ES-I3 (cell line): ENCODE data around the gene GUCA2A.

Experiments used
- H3K36me3 ChIP-seq: 2 replicates; pipeline ENCODE4 v1.6.1; 2013; ENCODE audit warnings: mild to moderate bottlenecking, low read length, control low read depth, moderate library complexity; ENCODE audit not compliant: insufficient read depth
- H3K4me1 ChIP-seq: 2 replicates; pipeline ENCODE4 v1.6.1; 2013; ENCODE audit warnings: mild to moderate bottlenecking, control low read depth, low read length; ENCODE audit not compliant: insufficient read depth
- H3K9ac ChIP-seq: 2 replicates; pipeline ENCODE4 v1.6.1; 2013; ENCODE audit warnings: low read depth, mild to moderate bottlenecking, low read length, moderate library complexity
- H3K9me3 ChIP-seq: 2 replicates; pipeline ENCODE4 v1.6.1; 2013; ENCODE audit warnings: mild to moderate bottlenecking, low read length, moderate library complexity; ENCODE audit not compliant: control insufficient read depth, insufficient read depth

The GUCA2A gene

GRCh38 chr1:42171679-42172266 is 7.2 kb upstream of the GUCA2A start:
- H3K4me1 ChIP-seq, result peaks cover 4% of the 10 kb centered on the region; the same call in 1 of the 2 replicates
- peaks cover 3% of the 10 kb centered on the region; the same call in 1 of the 2 replicates for H3K36me3 ChIP-seq
- H3K9ac ChIP-seq, result no peak overlapping the region
- no peaks in the 10 kb centered on the region for H3K9me3 ChIP-seq

DNA sequence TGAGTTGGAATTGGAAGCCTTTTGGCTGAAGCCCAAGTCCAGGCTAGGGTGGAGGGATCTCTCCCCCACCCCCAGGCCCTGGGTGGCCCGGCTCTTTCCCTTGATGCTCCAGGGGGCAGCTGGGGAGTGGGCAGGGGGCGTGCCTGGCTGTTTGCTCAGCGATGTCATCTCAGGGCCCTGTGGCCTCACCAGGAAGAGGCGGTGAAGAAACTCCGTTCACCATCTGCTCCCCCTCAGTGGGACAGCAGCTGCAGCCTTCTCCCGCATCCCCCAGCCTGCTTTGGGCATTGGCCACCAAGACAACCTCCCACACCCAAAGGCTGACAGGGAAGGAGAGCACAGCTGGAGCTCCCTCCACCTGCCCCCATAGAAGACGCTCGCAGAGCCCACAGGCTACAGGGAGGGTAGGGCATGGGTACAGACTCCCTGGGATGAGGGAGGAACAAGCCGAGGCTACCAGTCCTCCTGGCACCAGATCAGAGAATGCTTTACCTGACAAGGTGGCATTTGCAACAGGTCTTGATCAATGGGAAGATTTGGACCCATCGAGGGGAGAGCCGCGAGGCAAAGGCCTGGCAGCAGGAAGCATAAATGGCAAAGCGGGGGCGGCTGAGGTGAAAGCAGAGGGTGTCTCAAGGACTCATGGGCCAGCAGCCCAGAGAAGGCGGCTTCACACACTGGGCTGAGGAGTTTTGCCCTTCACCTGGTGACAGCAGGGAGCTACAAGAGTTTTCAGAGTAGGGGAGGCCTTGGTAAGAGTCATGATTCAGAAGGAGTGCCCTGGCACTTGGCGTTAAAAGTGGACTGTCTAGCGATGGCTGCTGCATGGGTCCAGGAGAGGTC is 6.5 kb upstream of the GUCA2A start:
- H3K9me3 ChIP-seq, result no peaks in the 10 kb centered on the region
- no peak overlapping the region for H3K9ac ChIP-seq
- H3K4me1 ChIP-seq, result peaks cover 7% of the 10 kb centered on the region
- H3K36me3 ChIP-seq, result peaks cover 3% of the 10 kb centered on the region; the same call in 1 of the 2 replicates

GRCh38 chr1:42168763-42169162 is 4.2 kb upstream of the GUCA2A start:
- H3K9me3 ChIP-seq, result no peaks in the 10 kb centered on the region
- H3K36me3 ChIP-seq, result no peaks in the 10 kb centered on the region
- peaks cover 17% of the 10 kb centered on the region for H3K4me1 ChIP-seq
- no peak overlapping the region for H3K9ac ChIP-seq

- Histone ChIP-seq H3K4me1 (peaks cover 17% of the 10 kb centered on the region), H3K36me3 (no peaks in the 10 kb centered on the region), H3K9me3 (no peaks in the 10 kb centered on the region), H3K9ac (no peak overlapping the region; the same call in 1 of the 2 replicates)
These were observed 3.8 kb upstream of the GUCA2A start for GRCh38 chr1:42168391-42168670.

DNA sequence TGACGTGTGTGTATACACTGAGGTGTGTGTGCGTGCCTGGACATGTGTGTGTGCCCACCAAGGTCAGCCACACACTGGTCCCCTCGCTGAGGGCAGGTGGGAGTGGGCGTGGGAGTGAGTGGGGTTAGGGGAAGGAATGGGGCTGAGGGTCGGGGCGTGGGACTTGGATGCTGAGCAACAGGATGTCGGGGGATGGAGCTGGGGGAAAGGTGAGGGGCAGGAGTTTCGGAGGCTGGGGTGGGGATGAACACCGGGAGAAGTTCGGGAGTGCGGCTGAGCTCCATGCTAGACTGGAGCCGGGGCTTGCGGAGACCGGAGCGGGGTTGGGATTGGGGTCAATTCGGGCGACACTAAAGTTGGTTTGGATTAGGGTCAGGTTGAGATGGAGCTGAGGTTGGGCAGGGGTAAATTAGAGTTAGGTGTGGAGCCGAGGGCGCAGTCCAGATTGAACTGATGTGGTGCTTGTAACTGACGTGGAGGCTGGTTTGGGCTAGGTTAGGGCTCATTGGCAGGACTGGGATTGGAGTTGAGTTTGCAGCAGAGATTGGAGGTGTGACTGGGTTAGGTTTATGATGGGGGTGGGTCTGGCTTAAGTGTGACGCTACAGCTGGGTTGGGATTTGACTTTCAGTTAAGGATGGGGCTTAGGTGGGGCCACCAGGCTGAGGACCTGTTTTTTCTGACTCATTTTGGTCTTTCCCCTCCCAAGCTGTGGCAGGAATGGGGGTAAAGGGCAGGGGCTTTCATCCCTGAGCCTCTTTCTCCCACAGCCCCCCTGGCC is 3.3 kb upstream of the GUCA2A start:
- no peaks in the 10 kb centered on the region for H3K9me3 ChIP-seq
- H3K4me1 ChIP-seq, result peaks cover 17% of the 10 kb centered on the region
- H3K9ac ChIP-seq, result peak overlapping the region; percentile 1; the same call in 1 of the 2 replicates
- no peaks in the 10 kb centered on the region for H3K36me3 ChIP-seq

DNA sequence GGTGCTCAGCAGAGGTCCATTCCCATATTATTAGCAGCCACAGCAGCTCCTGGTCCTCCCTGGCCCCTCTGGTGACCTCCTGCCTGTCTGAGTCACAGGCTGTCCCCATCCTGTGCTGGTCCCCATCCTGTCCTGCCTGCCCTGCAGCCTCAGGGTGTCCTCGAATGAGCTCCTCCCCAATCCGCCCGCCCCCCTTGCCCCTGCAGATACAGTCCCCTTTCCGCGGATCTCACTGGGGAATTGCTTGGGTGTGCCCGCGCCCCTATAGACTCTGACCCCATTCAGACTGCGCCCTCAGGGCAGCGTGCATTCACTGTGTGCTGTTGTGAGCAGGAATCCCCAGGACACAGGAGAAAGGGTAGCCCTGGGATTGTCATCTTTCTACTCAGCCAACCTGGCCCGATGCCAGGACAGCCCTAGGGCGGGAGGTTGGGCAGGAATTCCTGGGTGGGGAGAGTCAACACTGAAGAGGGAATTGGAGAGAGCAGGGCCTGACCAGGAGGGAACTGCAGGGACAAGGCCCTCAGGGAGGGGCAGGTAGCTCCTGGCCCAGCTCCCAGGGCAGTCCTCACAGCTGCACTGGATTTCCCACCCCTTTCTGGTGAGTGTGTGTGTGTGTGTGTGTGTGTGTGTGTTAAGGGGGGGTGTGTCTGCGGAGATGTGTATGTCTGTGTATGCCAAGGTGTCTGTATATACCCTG is 1.1 kb upstream of the GUCA2A start:
- no peaks in the 10 kb centered on the region for H3K9me3 ChIP-seq
- peaks cover 17% of the 10 kb centered on the region for H3K4me1 ChIP-seq
- H3K36me3 ChIP-seq, result no peaks in the 10 kb centered on the region
- H3K9ac ChIP-seq, result no peak overlapping the region; the same call in 1 of the 2 replicates

- Histone ChIP-seq H3K9me3 (no peaks in the 10 kb centered on the region), H3K36me3 (no peaks in the 10 kb centered on the region), H3K4me1 (peaks cover 17% of the 10 kb centered on the region), H3K9ac (no peak overlapping the region)
These were observed 725 bp downstream of the GUCA2A start for GRCh38 chr1:42163536-42164503.

DNA sequence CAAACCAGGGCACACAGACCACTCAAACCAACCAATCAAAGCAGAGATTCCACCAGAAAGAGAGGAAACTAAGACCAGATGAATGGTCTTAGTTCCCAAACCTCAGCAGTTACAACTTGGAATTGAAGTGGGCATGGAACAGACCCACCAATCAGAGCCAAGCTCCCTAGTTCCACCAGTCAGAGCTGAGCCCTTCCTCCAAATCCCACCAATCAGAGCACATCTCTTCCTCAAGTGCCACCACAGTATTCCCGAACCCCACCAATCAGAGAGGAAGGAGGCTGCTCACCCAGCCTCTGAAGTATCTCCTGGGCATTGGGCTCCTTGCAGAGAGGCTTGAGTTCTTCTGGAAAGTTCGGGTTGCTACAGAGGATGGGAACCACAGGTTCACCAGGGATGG is 1.4 kb downstream of the GUCA2A start:
- Histone ChIP-seq H3K9ac (no peak overlapping the region), H3K36me3 (no peaks in the 10 kb centered on the region), H3K9me3 (no peaks in the 10 kb centered on the region), H3K4me1 (peaks cover 15% of the 10 kb centered on the region)

DNA sequence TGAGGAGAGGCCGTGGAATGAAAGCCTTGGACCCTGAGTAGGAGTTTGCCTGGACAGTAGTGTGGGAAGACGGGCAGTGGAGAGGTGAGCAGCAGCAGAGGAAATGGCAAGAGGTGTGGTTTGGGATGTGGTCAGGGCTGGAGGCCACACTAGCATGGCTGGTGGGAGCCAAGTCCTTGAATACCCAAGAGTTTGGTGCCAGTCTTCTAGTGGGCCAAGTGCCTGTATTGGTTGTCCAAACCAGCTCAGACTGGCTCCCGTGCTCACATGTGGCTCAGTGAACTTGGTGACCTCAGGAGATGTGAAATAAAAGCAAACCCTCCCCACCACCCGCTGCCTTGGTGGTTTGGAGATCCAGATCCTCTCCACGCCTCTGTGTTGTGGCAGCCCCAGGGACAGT is 2.4 kb downstream of the GUCA2A start:
- no peaks in the 10 kb centered on the region for H3K36me3 ChIP-seq
- peaks cover 13% of the 10 kb centered on the region for H3K4me1 ChIP-seq
- H3K9me3 ChIP-seq, result no peaks in the 10 kb centered on the region
- H3K9ac ChIP-seq, result no peak overlapping the region

- no peak overlapping the region for H3K9ac ChIP-seq
- no peaks in the 10 kb centered on the region for H3K4me1 ChIP-seq
- no peaks in the 10 kb centered on the region for H3K9me3 ChIP-seq
- no peaks in the 10 kb centered on the region for H3K36me3 ChIP-seq
These were observed 6.4 kb downstream of the GUCA2A start for GRCh38 chr1:42158189-42158588.

GRCh38 chr1:42157667-42158066 is 6.9 kb downstream of the GUCA2A start:
- H3K36me3 ChIP-seq, result no peaks in the 10 kb centered on the region
- no peak overlapping the region for H3K9ac ChIP-seq
- H3K4me1 ChIP-seq, result no peaks in the 10 kb centered on the region
- H3K9me3 ChIP-seq, result no peaks in the 10 kb centered on the region

DNA sequence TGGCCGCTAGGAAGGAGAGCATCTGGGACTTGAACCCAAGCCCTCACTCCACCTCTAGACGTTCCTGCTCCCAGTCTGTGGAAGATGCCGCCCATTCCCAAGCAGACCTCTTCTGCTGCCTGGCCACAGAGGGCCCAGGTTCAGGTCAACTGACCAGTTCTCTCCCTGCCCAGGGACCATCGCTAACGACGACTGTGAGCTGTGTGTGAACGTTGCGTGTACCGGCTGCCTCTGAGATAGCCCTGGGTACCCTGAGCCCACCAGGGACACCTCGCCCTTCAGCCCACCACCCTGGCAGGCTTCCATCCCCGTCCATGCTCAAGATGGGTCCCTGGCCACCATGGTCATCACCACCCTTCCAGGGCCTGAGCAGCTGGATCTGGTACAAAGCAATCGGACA is 9.2 kb downstream of the GUCA2A start:
- no peaks in the 10 kb centered on the region for H3K9me3 ChIP-seq
- no peaks in the 10 kb centered on the region for H3K4me1 ChIP-seq
- H3K9ac ChIP-seq, result no peak overlapping the region
- no peaks in the 10 kb centered on the region for H3K36me3 ChIP-seq

GRCh38 chr1:42154685-42155084 is 9.9 kb downstream of the GUCA2A start:
- Histone ChIP-seq H3K4me1 (no peaks in the 10 kb centered on the region), H3K9me3 (no peaks in the 10 kb centered on the region), H3K9ac (no peak overlapping the region), H3K36me3 (no peaks in the 10 kb centered on the region)
